Measurements from ENCODE around the gene FBXL19. TPM values are rescaled to one million over a fixed set of nuclear protein-coding genes. Genes with fewer than 3 reads are reported as not detected.

Gene FBXL19
- total and polyA plus RNA-seq, 2 of the 13 experiments (the other 11 are each of a cell fraction or from before 2014, with no cell fraction given) = 6.0 to 13.7 TPM

GRCh38 chr16:30954993-30955392 is 31.6 kb downstream of the FBXL19 start (continued):
- TF ChIP-seq U2AF1 (optimal IDR thresholded peaks at IDR 0.05; ENCODE audit: low read depth, low read length) (no peak), SALL1 (CRISPR knock-in tag; IDR thresholded peaks at IDR 0.05) (peak; percentile 56), ZNF724P (CRISPR knock-in tag; IDR thresholded peaks at IDR 0.05; ENCODE audit: borderline replicate concordance) (no peak), HNF4G (IDR thresholded peaks at IDR 0.05; ENCODE audit: borderline replicate concordance, low read depth, low read length) (peak; percentile 65; the same call in 1 of the 2 replicates), HNF4G (CRISPR knock-in tag; IDR thresholded peaks at IDR 0.05; ENCODE audit: borderline replicate concordance, low read depth) (0 out of 2 replicates have a peak, but pooled peaks have one; percentile 53), ZNF441 (CRISPR knock-in tag; IDR thresholded peaks at IDR 0.05; ENCODE audit: borderline replicate concordance) (peak; percentile 83; the same call in 1 of the 2 replicates), ELF3 (CRISPR knock-in tag; IDR thresholded peaks at IDR 0.05) (no peak; the same call in 1 of the 2 replicates), MXI1 (IDR thresholded peaks at IDR 0.05; ENCODE audit: borderline replicate concordance, low read depth, low read length) (peak; percentile 44; the same call in 1 of the 3 replicates), SIN3B (IDR thresholded peaks at IDR 0.05; ENCODE audit: low read length) (no peak), RCOR2 (CRISPR knock-in tag; IDR thresholded peaks at IDR 0.05) (0 out of 2 replicates have a peak, but pooled peaks have one; percentile 12), DPF2 (CRISPR knock-in tag; IDR thresholded peaks at IDR 0.05; ENCODE audit: borderline replicate concordance, low read depth) (0 out of 2 replicates have a peak, but pooled peaks have one; percentile 30), ZNF224 (CRISPR knock-in tag; IDR thresholded peaks at IDR 0.05) (peak; percentile 68; the same call in 1 of the 2 replicates), ZNF354B (CRISPR knock-in tag; IDR thresholded peaks at IDR 0.05) (0 out of 2 replicates have a peak, but pooled peaks have one; percentile 1), SETDB1 (CRISPR knock-in tag; IDR thresholded peaks at IDR 0.05; ENCODE audit: borderline replicate concordance) (no peak), FOSL2 (CRISPR knock-in tag; IDR thresholded peaks at IDR 0.05) (0 out of 2 replicates have a peak, but pooled peaks have one; percentile 14), FOXP4 (CRISPR knock-in tag; IDR thresholded peaks at IDR 0.05) (0 out of 2 replicates have a peak, but pooled peaks have one; percentile 42), ZNF414 (CRISPR knock-in tag; IDR thresholded peaks at IDR 0.05) (no peak), ZBTB39 (CRISPR knock-in tag; IDR thresholded peaks at IDR 0.05) (0 out of 2 replicates have a peak, but pooled peaks have one; percentile 18), HNF4A (CRISPR knock-in tag; IDR thresholded peaks at IDR 0.05) (peak; percentile 90), NONO (IDR thresholded peaks at IDR 0.05) (no peak), NONO (CRISPR knock-in tag; conservative IDR thresholded peaks at IDR 0.05) (0 out of 2 replicates have a peak, but pooled peaks have one; percentile 22), MED1 (CRISPR knock-in tag; IDR thresholded peaks at IDR 0.05) (0 out of 2 replicates have a peak, but pooled peaks have one; percentile 51), ZC3H13 (CRISPR knock-in tag; IDR thresholded peaks at IDR 0.05) (peak; percentile 47)
- TF ChIP-seq, protein P1, sequence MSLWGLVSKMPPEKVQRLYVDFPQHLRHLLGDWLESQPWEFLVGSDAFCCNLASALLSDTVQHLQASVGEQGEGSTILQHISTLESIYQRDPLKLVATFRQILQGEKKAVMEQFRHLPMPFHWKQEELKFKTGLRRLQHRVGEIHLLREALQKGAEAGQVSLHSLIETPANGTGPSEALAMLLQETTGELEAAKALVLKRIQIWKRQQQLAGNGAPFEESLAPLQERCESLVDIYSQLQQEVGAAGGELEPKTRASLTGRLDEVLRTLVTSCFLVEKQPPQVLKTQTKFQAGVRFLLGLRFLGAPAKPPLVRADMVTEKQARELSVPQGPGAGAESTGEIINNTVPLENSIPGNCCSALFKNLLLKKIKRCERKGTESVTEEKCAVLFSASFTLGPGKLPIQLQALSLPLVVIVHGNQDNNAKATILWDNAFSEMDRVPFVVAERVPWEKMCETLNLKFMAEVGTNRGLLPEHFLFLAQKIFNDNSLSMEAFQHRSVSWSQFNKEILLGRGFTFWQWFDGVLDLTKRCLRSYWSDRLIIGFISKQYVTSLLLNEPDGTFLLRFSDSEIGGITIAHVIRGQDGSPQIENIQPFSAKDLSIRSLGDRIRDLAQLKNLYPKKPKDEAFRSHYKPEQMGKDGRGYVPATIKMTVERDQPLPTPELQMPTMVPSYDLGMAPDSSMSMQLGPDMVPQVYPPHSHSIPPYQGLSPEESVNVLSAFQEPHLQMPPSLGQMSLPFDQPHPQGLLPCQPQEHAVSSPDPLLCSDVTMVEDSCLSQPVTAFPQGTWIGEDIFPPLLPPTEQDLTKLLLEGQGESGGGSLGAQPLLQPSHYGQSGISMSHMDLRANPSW (CRISPR knock-in tag; IDR thresholded peaks at IDR 0.05; ENCODE audit: borderline replicate concordance) = 0 out of 2 replicates have a peak, but pooled peaks have one; percentile 27

All from HepG2 (cell line).